ENCODE results near the gene ZMYM4. TPM values are rescaled to one million over a fixed set of nuclear protein-coding genes. Genes with fewer than 3 reads are reported as not detected.
A peak's percentile ranks its signal among the peaks of the same experiment; 100 is the strongest.

The ZMYM4 gene
- total and polyA plus RNA-seq, 12 donors = 6.7 to 37.7 (median 34.1) TPM

- ATAC-seq (no peak), DNase-seq (no peak)
- intact Hi-C loops (cut with DNase I) = no loop called here
- Histone ChIP-seq H3K27me3 (no peaks in the 10 kb centered on the region), H3K9me3 (no peaks in the 10 kb centered on the region), H3K4me1 (no peaks in the 10 kb centered on the region), H3K4me3 (no peak overlapping the region), H3K27ac (no peak overlapping the region), H3K36me3 (peaks cover 0 to 100% (median 60%) of the 10 kb centered on the region in 9 donors)
- 91 to 95% methylated on average over 10 of the region's 10 CpGs for WGBS, 2 donors
- no peak for TF ChIP-seq CTCF (IDR thresholded peaks at IDR 0.05)
These were observed 167.6 kb downstream of the ZMYM4 start for GRCh38 chr1:35436078-35436477.

DNA sequence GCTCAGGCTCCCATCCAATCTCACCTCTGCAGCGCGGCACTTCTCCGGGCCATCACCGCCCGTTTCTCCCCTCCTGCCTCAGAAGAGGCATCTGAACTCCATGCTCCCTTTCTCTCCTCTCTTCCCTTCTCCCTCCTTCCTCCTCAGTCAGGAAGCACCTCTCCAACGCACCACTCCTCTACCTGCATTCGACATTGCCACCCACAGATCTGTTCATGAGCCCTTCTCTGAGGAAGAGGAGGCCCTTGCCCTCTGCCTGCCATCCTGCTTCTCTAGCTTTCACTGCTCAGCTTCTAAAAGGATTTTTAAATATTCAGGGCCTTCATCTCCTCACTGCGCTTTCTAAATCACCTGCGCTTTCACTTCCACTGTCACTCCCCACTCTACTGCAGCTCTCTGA lies 168.7 kb downstream of the ZMYM4 start:
- no peak for TF ChIP-seq CTCF (IDR thresholded peaks at IDR 0.05)
- ATAC-seq (no peak), DNase-seq (no peak)
- H3K4me1 ChIP-seq = peaks cover 0 to 2% (median 0%) of the 10 kb centered on the region in 9 donors
- no peaks in the 10 kb centered on the region for H3K9me3 ChIP-seq
- WGBS, 2 donors = 95 to 97% methylated on average over 9 of the region's 9 CpGs
- no peak overlapping the region for H3K4me3 ChIP-seq
- peaks cover 0 to 100% (median 70%) of the 10 kb centered on the region in 9 donors for H3K36me3 ChIP-seq
- no peak overlapping the region for H3K27ac ChIP-seq
- intact Hi-C loops (cut with DNase I) = no loop called here
- H3K27me3 ChIP-seq = no peaks in the 10 kb centered on the region

DNA sequence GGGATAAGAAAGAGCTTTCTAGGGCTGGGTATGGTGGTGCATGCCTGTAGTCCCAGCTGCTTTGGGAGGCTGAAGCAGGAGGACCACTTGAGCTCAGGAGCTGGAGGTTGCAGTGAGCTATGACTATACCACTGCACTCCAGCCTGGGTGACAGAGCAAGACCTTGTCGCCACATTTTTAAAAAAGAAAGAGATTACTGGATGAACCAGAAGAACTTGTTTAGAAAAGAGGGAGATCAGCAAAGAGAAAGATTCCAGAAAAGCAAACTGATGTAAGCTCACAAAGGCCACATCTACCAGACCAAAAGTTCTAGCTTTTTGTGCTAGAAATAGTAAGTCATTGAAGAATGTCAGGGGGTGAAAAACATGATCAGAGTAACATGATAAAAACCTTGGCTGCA lies 171.1 kb downstream of the ZMYM4 start:
- Histone ChIP-seq H3K4me1 (peaks cover 0 to 11% (median 0%) of the 10 kb centered on the region in 9 donors), H3K4me3 (no peak overlapping the region), H3K36me3 (peaks cover 0 to 100% (median 77%) of the 10 kb centered on the region in 9 donors), H3K27me3 (no peaks in the 10 kb centered on the region), H3K27ac (no peak overlapping the region), H3K9me3 (no peaks in the 10 kb centered on the region)
- DNase-seq (no peak), ATAC-seq (no peak)
- no peak for TF ChIP-seq CTCF (IDR thresholded peaks at IDR 0.05)
- intact Hi-C loops (cut with DNase I) = loop anchor here in 1 of 10 donors (10.0 kb wide), 1 partner anchor 285 kb away; no protein-coding TSS in a partner anchor
- WGBS, 2 donors = 91 to 100% methylated on average over 1 of the region's 1 CpG

DNA sequence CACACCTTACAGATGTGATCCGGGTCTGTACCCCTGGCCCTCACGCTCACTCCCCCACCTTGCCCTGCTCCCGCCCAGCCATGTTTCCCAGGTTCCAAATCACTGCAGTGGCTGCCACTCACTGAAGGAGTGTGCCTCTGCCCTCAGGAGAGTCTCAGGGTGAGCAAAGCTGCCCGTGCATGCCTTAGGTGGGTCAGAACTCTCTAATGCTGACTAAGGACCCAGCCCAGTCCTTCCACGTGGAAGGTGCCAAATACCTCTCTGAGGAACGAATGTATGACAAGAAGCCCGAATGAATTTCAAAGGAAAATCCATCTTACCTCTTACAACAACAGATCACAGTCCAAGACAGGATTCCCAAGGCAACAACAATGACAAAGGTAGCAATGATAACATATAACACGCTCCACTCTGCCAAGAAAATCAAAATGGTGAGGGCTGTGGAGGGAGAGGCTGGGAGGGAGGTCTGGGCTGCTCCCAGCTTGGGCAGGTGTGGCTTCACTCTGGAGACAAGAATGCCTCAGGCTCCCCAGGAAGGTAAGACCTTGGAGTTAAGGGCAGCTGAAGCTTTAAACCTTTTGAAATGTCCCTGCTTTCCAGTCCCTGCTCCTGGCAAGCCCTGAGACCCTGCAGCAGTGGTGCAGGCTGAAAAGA lies 173.5 kb downstream of the ZMYM4 start:
- Histone ChIP-seq H3K36me3 (peaks cover 0 to 100% (median 64%) of the 10 kb centered on the region in 9 donors), H3K27ac (peak overlapping the region in 1 of 10 donors; percentile 12), H3K4me1 (peaks cover 0 to 26% (median 0%) of the 10 kb centered on the region in 9 donors), H3K27me3 (no peaks in the 10 kb centered on the region), H3K9me3 (no peaks in the 10 kb centered on the region), H3K4me3 (no peak overlapping the region)
- DNase-seq (no peak), ATAC-seq (no peak)
- no peak for TF ChIP-seq CTCF (IDR thresholded peaks at IDR 0.05)
- 93% methylated on average over 8 of the region's 8 CpGs for WGBS, 2 donors
- intact Hi-C loops (cut with DNase I) = loop anchor here in 1 of 10 donors (10.0 kb wide), 1 partner anchor 283 kb away; no protein-coding TSS in a partner anchor
